Spleen (tissue), 7 donors: ENCODE measurements around the gene PWP1.
"Not testable (repeated sequence)": the region's sequence is repeated elsewhere in the genome, so short reads cannot be mapped to it uniquely, and the experiment has no call there.

Experiments used
- CTCF ChIP-seq, 11 experiments: fragments of 200-600 bp in 7 of 11; fragments of 450-650 bp in 4 of 11; sonication (generic) in 4 of 11; IDR thresholded peaks in 8 of 11; conservative IDR thresholded peaks in 3 of 11; 1 replicate in 7 of 11; 2 replicates in 4 of 11; pipeline versions ENCODE4 v1.4.0 to v1.8.0; 2016 to 2021; ENCODE audit warnings: antibody characterized with exemption in 11 of 11, inconsistent platforms in 4 of 11, mild to moderate bottlenecking in 1 of 11
- POLR2A ChIP-seq, 3 donors: fragments of 450-650 bp; IDR thresholded peaks; one replicate each; pipeline ENCODE4 v1.5.1; 2017; ENCODE audit warnings: antibody characterized with exemption in 3 of 3, mild to moderate bottlenecking in 1 of 3
- donor health status: DM: no; HTN: no; CAD: no; lungs with moderate emphysema.
- donor health status: DM: no; HTN: no; CAD: no.
- donor health status: DM: no; HTN: no; CAD: no.

GRCh38 chr12:107727742-107728141 is 42.1 kb downstream of the PWP1 start:
- not testable (repeated sequence) for TF ChIP-seq POLR2A (IDR thresholded peaks at IDR 0.05); CTCF (IDR thresholded peaks at IDR 0.05 in 8 of 11, conservative IDR thresholded peaks at IDR 0.05 in 3 of 11)
